DLD1 (cell line): ENCODE results near the gene ARHGAP15.
"Not testable (repeated sequence)": the region's sequence is repeated elsewhere in the genome, so short reads cannot be mapped to it uniquely, and the experiment has no call there.

ENCODE experiments used
- in situ Hi-C: cut with HindIII; loops from 2 replicates; pipeline ENCODE4 v1.10.0; 2017; ENCODE audit warnings: low sequenced_read_pairs

ARHGAP15 gene

DNA sequence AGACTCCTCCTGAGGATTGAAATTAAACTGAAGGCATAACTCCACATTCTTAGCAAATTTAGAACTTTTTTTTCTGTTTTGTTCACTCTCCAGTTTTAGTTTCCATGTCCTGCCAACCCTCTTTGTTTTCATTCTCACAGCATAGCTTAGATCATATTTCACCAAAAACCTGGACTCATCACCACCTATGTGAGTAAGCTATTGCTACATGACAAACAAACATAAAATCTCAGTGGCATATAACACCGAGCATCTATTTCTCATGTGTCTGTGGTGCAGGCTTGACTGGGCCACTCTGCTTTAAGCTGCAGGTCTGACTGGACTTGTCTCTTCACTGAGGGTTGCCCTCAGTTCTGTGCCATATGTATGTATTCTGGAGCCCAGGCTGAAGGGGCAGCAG, 385.2 kb downstream of the ARHGAP15 start:
- in situ Hi-C loops: no loop called here

DNA sequence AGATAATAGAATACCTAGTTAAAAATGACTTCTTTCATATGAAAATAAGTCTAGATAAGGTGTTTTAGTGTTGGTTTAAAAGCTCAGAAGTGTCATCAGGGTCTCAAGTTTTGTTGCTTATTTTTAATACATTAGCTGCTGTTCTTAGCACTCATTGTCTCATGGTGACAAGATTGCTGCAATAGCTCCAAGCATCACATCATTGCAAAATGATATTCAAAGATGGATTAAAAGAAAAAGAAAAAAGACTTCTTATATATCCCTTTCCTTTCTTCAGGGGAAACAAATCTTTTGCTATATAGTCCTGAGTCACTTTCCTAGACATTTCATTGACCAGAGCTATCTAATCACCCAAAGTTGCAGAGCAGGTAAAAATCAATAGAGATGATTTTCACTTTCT, 386.1 kb downstream of the ARHGAP15 start:
- in situ Hi-C loops: no loop called here

DNA sequence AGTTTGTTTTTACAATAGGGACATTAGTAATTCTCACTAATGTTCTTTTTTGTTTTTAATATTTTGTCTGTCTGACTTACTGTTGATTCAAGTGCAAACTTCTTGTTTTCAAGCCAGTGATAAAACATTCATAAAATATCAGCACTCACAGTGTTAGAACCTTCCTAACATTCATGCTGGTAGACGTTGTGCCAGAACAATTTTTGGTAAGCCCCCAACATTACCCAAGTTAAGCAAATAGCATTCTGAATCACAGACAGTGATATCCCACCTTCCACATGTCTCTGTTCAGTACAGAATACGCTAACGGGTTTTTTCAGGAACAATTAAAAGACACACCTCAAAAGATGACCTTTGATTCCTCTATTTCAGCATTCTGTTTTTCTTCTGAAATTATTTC, 390.3 kb downstream of the ARHGAP15 start:
- in situ Hi-C loops: no loop called here

DNA sequence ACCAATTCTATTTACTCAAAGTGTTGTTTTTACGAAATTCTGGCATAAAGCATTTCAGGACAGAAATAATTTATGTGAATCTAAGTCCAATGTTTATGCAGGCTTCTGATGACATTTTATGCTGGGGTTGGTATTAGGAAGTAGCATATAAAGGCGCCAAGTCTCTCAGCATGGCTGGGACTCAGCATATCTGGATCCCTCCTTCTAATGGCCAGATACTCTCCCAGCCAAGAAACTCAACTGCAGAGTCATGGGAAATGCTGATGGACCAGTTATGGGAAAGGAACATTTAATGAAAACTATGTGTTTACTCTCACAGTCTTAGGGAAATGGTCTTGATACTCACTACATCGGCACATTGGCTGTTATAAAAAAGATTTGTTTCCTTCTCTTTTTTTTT, 392.2 kb downstream of the ARHGAP15 start:
- in situ Hi-C loops: no loop called here

DNA sequence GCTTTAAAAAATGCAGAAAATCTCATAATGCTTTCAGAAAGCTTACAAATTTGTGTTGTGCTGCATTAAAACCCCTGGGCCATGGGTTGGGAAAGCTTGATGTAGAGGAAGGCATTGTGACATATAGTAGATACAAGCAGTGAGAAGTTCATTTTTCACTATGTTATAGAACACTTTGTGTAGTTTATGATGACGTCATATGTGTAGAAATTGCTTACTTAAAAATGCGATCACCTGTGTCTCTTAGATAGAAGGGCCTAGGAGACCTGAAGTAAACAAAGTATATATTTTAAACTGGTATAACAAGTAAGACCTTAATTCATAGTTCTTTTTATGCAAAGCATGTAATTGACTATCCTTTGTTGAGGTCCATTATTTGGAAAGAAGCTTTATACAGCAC, 393.5 kb downstream of the ARHGAP15 start:
- in situ Hi-C loops: no loop called here

DNA sequence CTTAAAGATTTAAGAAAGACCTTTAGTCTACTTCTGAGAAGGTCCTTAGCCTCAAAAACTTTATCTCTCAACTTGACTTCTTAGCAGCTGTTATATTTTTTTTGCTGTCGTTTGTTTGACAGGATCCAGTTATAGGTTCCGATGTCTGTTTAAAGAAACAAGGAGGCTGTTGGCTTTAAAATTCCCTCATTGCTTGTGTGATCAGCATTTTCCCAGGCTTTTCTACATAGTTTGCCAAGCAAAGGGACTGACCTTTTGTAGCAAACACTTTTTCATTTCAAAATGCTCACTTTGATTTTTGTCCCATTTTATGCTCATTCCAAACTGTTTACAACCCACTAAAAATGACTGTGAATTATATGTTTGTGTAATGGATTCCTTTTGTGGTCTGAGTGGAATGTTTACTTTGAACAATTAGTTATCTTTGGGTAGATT, 394.9 kb downstream of the ARHGAP15 start:
- in situ Hi-C loops: no loop called here

DNA sequence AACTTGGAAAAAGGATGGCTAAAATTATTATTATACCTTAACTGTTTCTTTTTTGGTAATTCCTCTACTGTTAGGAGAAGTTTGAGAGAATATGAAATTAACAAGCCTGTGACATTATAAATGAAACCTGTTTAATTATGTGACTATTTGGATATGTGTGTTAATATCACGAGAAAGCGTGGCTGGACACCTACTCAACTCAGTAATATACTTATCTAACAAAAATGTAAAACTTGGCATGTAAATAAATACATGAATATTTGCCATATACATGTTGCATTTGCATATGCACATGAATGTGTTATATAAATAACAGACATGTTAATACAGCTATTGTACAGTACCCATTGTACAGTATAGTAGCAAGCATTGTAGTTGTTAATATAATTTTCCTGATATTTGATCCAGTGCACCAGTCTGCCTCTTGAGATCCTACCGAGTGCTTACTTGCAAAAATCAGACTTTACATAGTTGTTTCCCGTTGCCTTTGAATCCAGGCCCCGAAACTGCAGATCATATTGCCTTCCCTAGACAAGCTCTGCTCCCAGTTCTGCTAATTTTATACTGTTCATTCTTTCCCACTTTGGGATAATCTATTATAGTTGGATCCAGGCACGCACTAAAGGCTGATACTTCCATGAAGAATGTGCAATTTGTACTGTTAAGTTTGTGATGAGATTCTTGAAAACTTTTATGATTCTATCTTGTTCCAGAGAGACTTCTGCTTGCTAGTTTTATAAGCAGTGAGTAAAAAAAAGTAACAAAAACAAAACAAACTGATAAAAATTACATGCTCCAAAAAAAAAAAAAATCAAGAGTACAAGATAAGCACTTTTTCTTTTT, 395.6 kb downstream of the ARHGAP15 start:
- in situ Hi-C loops: no loop called here

DNA sequence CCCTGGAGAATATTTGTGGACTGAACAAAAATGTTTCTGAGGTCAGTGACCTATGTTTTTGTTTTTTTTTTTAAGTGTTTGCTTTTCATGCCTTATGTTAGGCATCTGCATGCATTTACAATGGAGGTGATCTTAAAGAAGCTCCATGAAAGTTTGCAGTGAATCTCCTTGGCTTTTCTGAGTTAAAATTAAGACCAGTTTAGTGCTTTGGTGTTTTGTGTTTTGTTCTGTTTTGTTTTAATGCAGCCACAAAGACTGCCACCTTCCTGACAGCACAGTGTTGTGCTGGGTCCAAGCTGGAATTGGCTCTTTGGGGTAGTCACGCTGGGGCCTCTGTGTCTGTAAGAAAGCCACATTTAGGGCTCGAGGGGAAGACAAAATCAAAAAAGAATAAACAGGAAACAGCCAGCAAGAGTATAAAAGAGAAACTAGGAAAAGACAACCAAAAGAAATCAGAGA, 396.2 kb downstream of the ARHGAP15 start:
- in situ Hi-C loops: no loop called here

DNA sequence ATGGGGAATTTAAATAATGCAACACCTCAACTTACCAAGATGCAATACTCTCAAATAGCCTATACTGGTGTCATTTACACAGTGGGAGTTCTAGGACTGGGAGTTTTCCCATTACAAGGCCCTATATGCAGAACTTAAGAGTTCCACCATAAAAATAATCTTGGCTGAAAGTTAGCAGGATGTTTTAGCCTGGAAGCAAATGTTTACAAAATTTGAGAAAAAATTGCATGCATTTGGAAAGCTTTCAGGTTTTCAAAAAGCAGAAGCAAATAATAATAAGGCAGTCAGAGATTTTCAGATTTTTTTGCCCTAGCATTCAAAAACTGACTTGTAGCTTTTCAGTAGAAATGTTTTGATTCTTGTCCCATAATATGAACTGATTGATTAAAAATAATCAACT, 397.3 kb downstream of the ARHGAP15 start:
- in situ Hi-C loops: no loop called here

DNA sequence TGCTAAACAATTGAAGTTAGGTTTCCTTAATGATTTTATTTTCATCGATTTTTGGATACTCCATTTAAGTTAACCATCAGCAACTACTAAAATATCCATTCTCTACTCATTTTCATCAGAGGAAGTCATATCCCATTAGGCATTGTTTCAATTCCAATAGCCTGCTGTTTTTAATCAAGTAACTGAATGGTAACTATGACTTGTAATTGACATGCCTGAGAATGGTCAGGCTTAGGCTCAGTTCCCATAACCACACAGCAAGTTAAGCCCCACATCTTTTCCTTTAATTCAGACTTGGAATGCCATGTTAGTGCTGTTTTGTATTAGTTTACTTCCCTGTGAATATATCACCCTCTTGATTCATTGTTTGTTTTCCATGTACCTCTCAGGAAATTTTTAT, 398.8 kb downstream of the ARHGAP15 start:
- in situ Hi-C loops: no loop called here

DNA sequence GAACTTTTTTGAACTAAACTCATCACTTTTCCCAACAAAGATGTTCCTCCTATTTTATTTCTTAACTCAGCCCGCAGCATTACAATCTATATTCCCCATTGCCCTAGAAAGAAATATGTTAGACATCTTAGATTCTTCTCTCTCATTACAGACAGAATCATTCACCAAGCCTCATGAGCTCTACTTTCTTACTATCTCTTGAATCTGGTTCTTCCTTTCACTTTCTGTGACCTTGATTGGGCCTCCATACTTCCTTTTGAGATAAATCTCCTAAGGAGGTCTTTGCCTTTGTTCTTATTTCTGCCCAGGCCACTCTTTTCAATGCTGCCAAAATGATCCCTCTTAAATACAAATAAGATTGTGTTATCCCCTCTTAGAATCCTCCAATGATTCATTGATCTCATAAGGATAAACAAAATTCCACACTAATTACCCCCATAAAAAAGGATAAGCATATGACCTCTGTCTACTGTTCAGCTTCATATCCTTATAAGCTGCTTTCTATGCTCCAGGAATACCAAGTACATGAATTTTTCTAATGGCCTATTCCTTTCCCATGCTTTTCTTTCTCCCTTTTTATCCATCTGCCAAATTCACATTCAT, 400.0 kb downstream of the ARHGAP15 start:
- in situ Hi-C loops: no loop called here

DNA sequence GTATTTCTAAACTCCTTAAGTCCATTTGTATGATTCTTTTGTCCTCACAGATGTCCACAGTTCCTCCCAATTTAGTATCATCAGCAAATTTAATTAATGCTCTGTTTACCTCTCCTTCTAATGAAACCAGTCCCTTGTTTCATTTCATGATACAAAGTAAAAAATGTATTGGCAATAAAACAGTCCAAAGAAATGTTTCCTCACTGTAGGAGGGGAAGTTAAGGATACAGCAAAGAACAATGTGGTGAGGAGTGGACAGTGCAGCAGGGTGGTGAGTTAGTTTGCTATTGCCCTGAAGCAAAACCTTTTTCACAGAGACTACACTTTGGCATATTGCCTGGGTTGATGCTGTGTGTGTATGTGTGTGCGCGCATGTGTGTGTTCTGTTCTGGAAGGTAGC, 401.5 kb downstream of the ARHGAP15 start:
- in situ Hi-C loops: no loop called here

DNA sequence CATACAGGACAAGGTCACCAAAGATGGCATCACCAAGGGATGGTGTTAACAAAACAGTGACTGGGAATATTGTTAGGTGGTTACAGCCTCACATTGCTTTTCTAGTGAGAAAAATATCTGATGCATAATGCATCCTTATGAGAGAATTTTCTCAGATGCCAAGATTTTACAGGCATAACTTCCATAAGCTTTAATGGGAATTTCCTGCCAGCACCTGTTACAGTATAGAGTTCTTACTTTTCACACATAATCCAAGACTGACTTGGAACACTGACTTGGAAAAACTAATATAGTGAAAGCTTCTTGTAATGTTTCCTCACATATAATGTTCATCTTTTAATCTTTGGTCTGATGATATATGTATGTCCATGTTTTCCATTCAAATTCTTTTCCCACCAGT, 402.8 kb downstream of the ARHGAP15 start:
- in situ Hi-C loops: no loop called here

DNA sequence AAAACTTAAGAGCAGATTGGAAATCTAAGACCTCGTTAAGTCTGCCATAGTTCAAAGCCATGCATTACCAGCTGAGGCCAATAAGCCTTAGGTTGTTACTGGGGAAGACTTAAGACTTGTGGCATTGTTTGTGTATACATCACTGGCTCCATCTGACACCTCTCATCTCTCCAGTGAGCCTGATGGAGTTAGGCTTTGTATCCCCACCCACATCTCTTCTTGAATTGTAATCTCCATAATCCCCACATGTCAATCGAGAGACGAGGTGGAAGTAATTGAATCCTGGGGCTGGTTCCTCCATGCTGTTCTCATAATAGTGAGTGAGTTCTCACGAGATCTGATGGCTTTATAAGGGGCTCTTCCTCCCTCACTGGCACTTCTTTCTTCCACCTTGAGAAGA, 404.6 kb downstream of the ARHGAP15 start:
- in situ Hi-C loops: no loop called here

DNA sequence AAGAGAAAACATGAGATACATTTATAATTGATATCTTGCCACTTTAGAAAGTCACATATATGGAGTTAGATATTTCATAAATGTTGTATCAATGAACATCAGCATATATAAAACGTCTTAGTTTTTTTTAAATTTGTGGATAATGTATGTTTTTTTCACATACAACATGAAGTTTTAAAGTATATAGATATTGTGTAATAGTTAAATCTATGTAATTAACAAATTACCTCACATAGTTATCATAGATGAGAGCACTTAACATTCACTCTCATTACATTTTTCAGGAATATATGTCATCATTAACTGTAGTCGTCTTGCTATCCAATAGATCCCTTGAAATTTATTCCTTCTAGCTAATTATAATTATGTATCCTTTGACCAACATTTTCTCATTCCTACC, 406.6 kb downstream of the ARHGAP15 start:
- in situ Hi-C loops: no loop called here

DNA sequence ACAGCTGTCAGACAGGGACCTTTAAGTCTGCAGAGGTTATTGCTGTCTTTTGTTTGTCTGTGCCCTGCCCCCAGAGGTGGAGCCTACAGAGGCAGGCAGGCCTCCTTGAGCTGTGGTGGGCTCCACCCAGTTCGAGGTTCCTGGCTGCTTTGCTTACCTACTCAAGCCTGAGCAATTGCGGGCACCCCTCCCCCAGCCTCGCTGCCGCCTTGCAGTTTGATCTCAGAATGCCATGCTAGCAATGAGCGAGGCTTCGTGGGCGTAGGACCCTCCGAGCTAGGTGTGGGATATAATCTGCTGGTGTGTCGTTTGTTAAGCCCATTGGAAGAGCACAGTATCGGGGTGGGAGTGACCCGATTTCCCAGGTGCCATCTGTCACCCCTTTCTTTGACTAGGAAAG, 412.7 kb downstream of the ARHGAP15 start:
- in situ Hi-C loops: not testable (repeated sequence)

DNA sequence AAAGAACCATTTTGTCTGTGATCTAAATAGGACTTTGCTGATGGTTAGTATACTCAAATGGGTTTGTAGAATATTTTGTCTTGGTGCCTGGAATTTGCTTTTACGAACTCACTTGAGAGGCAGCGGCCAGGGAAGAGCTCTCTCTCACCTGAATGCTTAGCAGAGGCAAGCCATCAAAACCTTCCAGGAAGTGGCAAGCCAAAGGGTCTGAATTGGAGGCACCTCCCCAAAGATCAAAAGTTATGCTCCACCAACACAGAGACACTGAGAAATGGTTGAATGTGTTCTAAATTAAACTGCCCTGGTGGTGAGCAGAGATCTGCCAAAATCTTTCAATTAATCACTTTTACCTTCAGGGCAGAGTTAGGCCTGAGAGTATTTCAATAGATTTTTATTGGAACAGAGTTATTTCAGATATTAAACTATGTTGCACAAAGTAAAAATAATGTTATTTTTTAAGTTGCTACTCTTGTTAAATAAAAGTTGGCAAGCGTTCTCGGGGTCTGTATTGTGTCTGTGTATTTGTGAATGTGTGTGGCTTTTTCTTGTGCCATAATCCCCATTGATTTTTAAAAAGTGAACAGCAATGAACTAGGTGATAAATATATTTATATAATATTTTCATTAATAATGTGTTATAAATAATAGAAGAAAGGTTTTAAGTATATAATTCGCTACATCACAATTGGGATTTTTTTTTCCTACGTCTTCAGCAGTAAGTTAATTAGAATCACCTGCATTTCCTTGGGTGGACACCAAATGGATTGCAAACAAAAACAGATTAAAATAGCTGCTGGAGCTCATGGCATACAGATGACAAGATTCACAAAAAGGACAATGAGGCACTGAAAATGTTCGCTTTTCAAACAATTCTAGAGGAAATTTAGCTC, 416.1 kb downstream of the ARHGAP15 start:
- in situ Hi-C loops: no loop called here

DNA sequence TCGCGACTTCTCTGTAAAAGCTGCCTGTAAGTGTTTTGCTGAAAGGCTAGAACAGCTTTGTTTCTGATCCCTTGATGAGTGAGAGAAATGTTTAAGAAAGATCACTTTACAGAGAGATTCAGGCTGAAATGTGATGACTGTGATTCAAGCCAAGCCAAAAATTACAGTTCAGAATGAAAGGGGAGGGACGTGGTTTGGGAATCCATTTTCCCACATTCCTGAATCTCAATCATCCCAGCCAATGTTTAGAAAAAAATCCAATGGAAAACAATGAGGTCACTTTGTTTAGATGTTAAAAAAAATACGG, 416.7 kb downstream of the ARHGAP15 start:
- in situ Hi-C loops: no loop called here

DNA sequence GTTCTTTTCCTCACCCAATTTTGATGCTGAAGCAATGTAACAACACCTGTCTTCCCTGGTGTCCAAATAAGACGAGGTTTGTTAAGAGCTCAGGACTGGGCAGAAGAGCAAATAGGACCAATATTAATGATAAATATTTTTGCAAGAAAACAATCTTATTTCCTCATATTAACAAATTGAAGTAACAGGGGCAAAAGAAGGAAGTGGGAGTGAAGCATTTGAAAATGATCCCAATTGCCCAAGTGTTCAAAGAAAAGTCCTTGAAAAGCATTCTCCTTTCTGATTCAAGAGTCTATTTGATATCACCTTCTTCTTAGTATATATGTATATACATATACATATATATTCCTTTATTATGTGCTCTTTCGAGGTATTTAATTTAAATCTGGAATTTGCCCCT, 418.8 kb downstream of the ARHGAP15 start:
- in situ Hi-C loops: no loop called here

DNA sequence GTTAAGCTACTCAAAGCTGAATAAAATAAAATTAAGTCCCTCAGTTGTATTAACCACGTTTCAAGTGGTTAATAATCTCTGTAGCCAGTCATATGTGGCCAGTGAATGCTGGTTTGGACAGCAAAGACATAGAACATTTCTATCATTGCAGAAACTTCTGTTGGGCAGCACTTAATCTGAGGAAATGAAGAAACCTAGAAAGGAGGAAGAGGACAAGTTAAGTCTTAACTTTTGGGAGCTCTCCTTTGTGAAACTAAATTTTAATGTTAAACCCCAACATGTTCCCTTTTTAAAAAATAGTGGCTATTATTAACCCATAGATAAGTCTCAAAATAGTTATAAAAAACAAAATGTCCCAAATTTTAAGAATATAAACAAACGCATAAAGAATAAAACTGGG, 421.3 kb downstream of the ARHGAP15 start:
- in situ Hi-C loops: no loop called here

DNA sequence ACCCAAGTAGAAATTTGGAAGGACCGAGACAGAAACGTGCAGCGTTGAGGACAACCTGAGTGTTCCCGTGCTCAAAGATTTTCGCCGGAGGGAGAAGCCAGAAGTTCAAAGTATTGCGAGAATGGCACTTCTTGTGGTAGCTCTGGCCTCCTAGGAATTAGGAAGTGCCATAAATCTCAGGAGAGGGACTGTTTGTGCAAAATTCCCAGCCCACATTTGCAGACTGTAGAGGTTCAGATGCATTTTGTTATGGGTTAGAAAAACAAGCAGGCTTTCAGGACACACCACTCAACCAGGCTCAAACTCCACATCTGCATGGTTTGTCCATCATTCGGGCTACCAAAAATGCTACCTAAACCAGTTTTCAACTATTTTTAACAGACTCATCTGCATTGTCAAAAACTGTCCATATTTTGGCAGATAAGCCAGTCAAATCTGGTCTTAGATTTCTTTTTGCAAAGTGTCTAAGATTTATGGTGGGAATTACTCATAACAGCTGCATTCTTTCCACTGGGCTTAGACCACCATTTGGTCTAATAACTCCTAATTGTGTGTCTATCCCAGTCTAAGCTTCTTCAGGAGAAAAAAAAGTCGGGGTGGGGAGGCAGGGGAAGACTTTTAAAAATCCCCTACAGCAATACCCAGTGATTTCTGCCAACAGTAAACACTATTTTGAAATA, 422.9 kb downstream of the ARHGAP15 start:
- in situ Hi-C loops: no loop called here
